ENCODE results near the gene SLX4.

GRCh38 chr16:3573146-3573815, 38.1 kb downstream of the SLX4 start:
- TF ChIP-seq SPI1 (IDR thresholded peaks at IDR 0.05; ENCODE audit: low read depth, low read length), result no peak
- TF ChIP-seq POLR2A (IDR thresholded peaks at IDR 0.05; ENCODE audit: low read depth, low read length), result no peak
- no peak for TF ChIP-seq POLR2AphosphoS5 (IDR thresholded peaks at IDR 0.05; ENCODE audit: low read depth, low read length)
- TF ChIP-seq TAF1 (IDR thresholded peaks at IDR 0.05; ENCODE audit: low read depth, low read length), result no peak
- no peak for TF ChIP-seq PAX5 (IDR thresholded peaks at IDR 0.05; ENCODE audit: insufficient read depth, low read length, severe bottlenecking)
- TF ChIP-seq POU2F2 (IDR thresholded peaks at IDR 0.05; ENCODE audit: low read depth, low read length), result no peak
